ENCODE measurements around the gene ARHGAP9.

ARHGAP9 gene

DNA sequence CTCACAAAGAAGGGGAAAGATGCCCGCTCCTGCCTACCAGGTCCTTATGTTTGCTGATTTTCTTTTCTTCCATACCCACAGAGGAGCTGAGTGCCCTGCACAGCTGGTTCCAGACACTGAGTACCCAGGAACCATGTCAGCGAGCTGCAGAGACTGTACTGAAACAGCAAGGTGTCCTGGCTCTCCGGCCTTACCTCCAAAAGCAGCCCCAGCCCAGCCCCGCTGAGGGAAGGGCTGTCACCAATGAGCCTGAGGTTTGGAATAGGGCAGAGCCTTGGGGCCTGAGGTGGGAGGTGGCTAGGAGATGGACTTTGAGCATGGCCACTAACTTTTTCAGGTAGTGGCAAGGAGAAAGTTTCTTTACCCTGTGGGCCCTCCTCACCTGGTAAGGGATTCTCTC lies 10.5 kb upstream of the ARHGAP9 start:
- DNase-seq = no peak

DNA sequence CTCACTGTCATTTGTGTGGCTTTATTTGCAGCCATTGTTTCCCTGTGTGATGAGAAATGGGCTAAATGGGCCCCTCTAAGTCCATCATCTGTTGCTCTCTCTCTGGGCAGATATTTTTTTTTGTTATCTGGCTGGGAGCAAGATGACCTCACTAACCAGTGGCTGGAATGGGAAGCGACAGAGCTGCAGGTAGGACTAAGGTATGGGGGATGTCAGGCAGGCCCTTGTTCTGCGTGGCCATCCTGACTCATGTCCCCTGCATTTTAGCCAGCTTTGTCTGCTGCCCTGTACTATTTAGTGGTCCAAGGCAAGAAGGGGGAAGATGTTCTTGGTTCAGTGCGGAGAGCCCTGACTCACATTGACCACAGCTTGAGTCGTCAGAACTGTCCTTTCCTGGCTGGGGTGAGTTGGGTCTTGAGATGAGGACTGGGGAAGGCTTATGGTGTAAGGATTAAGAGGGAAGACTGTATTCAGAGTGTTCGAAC lies 9.5 kb upstream of the ARHGAP9 start:
- no peak for DNase-seq

DNA sequence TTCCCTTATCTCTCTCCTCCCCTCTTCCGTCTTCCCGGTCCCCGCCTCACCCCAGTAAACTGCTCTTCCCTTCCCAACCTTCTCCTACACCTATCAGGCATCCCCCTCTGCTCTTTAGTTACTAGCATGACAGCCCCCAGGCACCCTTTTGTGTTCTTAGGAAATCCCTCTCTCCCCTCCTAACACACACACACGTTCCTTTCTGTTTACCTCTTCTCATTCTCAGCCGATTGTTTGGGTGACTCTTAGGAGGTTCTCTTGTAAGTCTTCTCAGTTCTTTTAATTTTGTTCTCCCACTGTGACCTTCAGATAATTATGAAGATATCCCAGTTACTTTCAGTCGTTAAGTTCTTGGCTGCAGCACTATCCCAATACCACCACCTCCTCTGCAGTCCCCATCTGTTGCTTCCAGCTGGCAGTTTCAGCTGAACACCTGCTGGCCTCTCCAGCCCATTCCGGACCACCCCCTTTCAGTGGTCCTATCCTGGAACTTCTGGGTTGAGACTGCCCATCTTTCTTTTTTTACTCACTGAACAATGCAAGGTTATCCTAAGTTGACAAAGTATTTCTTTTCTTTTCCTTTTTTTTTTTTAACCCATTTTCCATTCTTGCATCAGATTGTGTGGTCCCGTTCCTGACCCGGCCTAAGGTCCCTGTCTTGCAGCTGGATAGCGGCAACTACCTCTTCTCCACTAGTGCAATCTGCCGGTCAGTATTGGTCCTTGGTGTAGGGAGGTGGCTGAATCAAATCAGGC lies 8.9 kb upstream of the ARHGAP9 start:
- DNase-seq = no peak

DNA sequence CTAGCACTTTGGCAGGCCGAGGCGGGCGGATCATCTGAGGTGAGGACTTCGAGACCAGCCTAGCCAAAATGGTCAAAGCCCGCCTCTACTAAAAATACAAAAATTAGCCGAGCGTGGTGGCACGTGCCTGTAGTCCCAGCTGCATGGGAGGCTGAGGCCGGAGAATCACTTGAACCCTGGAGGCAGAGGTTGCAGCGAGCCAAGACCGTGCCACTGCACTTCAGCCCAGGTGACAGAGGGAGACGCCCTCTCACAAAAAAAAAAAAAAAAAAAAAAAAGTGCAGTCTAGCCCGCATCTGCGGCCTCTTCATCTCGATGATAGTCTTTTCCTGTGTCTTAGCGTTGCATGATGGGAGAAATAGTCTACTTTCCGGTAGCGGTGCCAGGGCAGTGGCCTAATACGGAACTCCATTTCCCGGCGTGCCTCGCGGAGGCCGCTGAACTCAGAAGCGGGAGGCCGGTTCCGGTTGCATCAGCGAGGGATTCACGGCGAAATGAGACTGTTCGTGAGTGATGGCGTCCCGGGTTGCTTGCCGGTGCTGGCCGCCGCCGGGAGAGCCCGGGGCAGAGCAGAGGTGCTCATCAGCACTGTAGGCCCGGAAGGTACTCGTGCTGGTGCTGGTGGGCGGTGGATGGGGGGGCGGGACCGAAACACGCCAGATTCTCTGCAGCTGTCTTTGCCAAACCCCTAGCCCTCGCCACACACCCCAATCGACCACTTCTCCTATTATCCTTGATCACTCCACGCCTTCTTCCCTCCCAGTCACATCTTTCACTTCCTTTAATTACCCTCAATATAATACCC lies 8.1 kb upstream of the ARHGAP9 start, which contains the start of gene MARS1:
Gene MARS1, plus strand, starts transcription at position 472 of the 805 bp plus-strand sequence. Its CDS starts 23 bp downstream, at position 495.
- peak; percentile 84 for DNase-seq

DNA sequence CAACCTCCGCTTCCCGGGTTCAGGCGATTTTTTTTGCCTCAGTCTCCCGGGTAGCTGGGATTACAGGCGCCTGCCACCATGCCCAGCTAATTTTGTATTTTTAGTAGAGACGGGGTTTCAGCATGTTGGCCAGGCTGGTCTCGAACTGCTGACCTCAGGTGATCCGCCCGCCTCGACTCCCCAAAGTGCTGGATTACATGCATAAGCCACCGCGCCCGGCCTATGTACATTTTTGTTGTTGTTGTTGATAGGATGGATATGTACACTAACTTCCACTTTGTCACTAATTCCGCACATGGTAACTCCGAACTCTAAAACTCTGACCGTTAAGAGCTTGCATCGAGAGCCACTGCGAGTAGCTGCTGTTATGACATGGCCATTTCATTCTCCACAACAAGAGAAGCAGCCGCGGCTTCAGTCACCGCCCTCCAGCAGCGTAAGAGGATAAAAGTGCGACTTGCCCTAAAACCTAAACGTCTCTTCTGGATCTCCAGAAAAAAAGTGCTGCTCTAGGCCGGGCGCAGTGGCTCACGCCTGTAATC lies 7.5 kb upstream of the ARHGAP9 start:
- DNase-seq = no peak

DNA sequence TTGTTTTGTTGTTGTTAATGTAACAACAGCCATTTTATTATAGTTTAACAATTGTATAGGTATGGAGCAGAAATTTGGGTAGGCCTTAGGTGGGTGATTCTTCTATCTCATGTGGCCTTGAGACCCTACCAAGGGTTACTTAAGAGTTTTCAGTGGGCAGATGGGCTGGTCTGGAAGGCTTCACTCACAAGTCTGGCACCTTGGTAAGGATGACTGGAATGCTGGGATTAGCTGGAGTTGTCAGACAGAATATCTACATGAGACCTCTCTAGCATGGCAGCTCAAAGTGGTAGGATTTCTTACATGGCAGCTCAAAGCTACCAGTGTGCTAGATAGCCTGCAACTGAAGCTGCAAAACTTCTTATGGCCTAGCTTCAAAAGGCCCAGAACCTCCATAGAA lies 6.0 kb upstream of the ARHGAP9 start:
- DNase-seq = no peak

DNA sequence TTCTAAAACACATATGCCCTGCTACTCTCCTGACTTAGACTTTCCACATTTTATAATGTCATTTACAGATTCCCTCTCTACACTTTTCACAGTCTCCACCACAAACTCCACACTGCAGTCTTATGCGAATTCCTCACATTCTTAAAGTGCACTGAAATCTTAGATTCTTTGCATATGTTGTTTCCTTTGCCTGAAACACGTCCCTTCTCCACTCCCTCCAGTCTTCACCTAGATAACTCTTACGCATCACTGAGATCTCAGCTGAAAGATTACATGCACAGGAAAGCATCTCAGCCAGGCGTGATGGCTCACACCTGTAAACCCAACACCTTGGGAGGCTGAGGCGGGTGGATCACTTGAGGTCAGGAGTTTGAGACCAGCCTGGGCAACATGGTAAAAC lies 3.8 kb upstream of the ARHGAP9 start:
- no peak for DNase-seq

DNA sequence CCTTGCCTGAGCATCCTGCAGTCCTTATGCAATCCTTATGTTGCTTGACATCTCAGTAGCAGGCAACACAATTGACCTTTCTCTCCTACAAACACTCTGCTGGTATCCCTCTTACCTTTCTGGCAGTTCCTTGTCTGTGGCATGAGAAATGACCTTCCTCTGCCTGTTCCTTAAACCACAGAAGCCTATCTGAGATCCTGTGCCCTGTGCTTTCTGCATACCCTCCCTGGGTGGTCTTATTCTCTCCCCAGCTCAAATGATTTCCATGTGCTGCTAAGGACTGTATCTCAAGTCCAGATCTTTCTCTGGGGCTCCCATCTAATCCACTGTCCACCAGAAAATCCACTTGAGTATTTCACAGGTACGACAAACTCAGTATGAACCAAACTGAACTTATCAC lies 2.0 kb upstream of the ARHGAP9 start:
- DNase-seq = no peak

DNA sequence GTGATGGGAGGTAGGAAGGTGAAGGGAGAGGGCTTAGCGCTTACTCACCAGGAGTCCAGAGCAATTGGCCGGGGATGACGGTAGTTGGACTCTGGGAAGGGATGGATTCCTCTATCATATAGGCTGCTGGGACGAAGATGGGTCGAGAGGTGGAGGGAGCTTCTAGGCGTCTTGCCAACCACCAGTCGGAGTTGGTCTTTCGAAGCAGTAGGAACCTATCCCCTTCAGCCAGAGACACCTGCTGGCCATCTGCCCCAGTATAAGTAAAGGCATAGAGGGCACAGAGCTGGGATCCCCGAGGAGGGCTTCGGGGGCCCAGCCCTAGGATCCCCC lies 657 bp downstream of the ARHGAP9 start:
- no peak for DNase-seq

DNA sequence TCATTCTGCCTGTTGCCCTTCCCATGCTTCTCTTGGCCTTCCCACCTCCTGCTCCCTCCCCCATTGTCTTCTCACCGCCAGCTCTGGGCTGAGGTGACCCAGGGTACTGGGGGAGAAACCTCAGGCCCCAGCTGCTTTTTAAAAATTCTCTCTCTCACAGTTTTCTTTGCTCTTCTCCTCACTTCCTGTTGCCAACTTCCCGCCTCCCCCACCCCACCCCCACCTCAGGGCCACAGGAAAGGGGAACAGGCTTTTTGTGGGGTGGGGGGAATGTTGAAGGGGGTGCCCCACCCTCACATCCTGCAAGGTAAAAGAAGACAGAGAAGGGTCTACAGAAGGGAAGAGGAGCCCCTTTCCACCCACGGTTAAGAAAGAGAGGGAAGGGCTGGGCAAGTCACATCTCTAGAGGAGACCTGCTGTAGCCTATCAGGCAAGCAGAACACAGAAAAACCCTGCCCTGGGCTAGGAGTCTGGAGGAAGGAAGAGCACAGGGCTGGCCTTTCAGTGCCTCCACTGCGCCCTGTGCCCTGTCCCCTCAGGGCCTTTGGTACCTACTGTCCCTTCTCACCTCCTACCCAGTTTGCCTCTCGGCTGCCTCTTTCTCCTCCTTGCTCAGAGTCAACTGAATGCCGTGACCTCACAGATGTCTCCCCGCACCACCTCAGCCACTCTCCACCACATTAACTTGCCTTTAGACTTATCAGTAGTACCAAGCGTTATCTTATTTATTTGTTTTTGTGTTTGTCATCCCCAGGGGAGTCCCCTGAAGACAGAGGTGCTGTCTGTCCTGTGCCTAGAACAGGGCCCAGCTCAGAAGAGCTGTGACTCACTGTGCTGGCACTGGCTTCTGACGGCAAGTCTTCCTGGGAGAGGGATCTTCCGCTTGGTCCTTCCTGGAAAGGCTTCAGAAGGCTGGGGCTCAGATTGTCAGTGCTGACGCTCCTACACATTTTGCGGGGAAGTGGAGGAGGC lies 1.7 kb downstream of the ARHGAP9 start:
- DNase-seq = peak; percentile 60

DNA sequence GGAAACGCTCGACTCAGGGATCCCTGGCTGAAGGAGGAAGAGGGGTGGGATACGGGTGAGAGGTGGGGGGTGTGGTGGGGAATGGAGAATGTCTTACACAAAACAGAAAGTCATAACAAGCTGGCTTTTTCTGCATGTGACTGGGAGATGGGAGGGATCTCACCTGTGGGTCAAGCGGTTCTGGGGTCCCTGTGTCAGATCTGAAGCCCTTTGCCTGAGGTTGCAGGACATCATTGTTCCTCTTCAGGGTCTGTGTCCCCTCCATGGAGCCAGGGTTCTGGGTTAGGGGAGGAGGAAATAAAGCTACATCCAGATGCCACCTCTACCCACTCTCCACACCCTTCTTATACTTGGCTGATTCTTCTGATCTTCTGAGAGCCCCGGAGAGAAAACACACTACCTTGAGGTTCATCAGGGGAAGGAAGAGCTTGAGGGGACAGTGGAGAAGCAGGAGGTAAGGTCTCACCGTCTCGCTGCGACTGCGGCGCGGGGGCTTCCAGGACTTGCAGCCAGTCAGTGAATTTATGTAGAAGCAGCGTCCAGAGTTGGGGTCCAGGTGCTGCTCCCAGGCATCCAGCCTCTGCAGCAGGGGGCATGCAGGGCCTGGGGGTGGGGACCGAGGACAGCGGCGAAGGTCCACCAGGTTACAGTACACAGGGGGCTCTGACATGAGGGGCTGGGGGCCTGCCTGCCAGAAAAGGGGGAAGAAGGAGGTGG lies 2.5 kb downstream of the ARHGAP9 start:
- no peak for DNase-seq

DNA sequence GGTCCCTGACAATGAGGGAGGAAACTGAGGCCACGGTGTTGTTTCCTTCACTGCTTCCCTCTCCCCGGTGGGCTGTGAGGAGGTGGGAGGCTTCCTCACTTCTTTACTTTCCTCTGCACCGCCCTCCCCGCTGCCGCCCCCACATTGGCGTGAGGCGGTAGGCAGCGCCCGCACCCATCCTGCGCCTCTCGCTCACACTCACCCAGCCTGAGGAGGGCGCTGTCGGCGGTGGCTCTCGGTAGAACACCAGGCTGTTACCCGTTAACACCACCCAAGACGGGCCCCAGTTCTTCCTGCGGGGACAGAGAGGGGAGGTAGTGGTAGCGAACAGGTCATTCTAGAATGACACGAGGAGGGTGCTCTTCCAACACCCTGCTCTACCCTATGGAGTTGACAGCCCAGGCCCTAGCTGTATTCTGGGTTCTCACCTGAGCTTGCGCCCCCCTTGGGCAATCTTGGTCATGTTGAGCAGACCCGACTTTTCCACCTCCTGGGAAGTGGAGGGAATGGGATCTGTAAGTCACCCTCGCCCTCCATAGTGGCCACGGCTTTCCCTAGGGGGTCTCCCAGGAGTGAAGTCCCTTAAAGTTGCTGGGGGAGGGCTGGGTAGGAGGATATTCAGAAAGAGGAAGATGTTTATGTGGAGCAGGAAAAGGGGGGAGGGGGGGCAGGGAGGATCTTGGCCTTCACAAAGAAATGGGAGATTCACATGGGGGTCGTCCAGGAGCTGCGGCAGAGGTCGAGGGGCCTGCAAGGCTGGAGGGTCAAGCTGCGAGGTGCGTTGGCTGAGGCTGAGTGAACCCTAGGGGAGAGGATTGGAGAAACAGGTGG lies 3.3 kb downstream of the ARHGAP9 start:
- DNase-seq = peak; percentile 63

DNA sequence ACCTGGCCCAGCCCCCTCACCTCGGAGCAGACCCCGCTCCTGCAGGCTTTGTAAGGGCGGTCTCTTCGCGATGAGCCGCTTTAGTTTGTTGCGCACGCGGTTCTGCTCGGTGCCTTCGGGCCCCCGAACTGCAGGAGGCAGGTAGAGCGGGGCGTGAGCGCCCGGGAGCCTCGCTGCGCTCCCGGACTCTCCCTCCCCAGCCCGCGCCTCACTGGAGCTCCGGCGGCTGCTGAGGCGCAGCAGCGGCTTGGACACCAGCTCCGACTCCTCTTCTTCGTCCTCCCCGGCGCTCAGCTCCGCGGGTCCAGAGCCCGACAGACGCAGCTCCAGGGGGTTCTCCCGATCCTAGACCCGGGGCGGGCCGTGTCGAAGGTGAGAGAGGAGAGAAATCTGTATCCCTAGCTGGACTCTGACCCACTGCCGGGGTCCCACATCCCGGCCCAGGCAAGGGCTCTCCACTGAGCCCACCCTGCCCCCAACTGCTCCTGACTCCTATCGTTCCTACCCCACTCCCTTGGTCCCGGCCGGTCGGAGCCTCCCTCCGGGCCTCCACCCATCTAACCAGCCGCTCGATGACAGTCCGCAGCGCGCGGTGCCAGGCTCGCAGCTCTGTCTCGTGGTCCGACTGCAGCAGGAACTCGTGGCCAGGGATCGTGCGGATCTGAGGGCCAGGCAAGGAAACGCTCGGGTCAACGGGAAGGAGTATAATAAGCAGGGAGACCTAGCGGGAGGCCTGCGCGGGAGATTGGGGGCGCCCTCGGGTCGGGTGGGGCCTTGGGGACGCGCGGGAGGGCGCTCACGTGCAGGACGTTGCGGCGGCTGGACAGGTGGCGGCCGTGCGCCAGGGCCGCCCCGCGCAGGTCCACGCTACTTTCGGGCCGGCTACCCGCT lies 4.2 kb downstream of the ARHGAP9 start:
- DNase-seq = no peak

DNA sequence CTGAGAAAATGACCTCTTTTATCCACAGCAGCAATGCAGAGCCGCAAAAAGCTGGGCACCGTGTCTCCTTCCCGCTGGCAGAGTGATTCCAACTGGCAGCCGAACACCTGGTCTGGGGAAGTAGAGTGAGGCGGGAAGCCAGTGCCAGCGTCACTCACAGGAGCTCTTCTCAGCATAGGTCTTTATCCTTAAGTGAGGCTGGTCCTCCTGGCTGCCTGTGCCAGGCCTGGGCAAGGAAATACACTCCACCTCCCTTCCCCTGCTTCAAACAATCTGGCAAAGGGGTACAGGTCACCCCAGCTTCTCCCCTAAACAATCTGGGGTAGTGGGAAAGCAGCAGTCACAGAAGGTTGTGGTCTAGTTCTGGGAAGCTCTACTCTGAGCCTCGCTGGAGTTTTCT lies 4.8 kb downstream of the ARHGAP9 start:
- DNase-seq = no peak

DNA sequence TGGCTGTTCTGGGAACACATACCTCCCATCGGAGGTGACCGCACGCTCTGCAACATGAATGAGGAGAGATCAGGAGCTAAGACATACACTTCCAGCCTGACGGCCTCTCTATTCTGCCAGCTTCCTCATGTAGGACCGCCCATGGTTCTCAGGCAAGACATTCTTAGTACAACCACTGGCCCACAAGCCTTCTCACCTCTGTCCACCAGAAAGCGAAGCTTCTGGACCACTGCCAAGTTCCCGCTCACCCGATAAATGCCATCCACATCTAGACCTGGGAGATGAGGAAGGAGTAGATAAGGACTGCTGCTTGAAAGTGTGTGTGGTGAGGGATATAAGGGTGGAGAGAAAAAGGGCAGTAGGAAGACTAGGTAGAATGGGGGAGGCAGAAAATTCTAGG lies 5.2 kb downstream of the ARHGAP9 start:
- DNase-seq = no peak

DNA sequence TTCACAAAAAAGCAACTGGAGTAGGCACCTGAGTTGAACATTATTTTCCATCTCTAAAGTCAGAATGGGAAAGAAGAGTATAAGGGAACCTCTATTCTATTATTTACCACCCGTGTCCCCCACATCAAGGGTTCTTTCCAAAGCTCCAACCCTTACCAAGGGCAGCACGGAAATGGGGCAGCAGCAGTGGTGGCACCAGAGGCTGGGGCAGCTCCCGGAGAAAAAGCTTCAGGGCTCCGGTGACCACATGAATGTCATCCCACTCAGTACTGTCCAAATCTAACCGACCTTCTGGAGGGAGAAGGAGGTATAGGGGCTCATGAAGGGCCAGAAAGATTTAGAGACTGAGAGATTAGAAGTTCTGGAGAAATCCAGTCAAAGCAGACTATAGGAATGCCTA lies 5.8 kb downstream of the ARHGAP9 start:
- no peak for DNase-seq

DNA sequence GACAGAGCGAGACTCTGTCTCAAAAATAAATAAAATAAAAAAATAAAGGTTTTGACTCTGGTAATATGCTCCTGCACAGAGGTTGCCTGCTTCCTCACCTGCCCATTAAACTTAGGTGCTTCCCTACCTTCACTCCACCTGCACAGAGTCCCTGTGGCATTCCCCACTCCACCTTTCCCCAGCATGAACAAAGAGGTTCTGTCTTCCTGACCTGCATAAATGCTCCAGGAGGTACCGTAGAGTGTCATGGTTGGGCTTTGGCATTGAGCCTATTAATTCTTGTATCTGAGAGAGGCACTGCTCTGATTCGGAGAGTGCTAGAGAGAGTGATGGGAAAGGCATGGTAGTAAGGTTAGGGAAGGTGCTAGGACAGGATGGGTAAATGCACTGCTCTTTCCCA lies 6.3 kb downstream of the ARHGAP9 start:
- DNase-seq = no peak

DNA sequence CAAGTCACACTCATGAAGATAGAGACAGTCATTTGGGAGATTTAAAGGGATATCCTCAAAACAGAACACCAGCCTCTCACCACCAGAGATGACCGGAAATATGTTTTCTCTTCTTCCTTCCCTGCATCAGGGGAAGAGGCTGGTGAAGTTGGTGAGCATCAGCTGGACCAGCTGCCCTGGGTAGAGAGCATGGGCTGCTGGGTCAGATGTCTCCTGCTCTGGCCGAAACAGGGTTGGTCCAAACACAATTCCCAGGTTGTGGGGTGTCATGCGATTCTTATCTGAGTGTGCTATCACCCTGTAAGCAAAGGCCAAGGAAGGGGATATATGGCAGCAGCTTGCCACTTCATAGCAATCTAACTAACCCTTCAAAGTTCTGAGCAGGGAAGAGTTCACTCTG lies 7.3 kb downstream of the ARHGAP9 start:
- no peak for DNase-seq

DNA sequence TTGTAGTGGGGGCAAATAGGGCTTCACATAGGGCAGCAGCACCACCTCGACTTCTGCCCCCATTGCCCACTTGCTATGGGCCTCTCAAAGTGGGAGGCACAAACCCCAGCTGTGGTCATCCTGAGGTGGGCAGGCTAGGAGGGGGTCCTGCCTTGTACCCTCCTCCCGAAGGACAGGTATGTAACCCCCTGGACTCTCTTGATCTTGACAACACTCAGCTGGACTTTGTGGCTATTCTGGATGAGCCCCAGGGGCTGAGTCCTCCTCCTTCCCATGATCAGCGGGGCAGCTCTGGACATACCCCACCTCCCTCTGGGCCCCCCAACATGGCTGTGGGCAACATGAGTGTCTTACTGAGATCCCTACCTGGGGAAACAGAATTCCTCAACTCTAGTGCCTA lies 8.0 kb downstream of the ARHGAP9 start:
- DNase-seq = no peak
